GM21367 (cell line): Measurements from ENCODE around the gene GMDS.

Source experiments
- ATAC-seq: cut with Tn5 transposase; IDR thresholded peaks from one replicate; pipeline ENCODE4 v1.9.1; 2021; ENCODE audit not compliant: unreplicated experiment

GMDS gene

DNA sequence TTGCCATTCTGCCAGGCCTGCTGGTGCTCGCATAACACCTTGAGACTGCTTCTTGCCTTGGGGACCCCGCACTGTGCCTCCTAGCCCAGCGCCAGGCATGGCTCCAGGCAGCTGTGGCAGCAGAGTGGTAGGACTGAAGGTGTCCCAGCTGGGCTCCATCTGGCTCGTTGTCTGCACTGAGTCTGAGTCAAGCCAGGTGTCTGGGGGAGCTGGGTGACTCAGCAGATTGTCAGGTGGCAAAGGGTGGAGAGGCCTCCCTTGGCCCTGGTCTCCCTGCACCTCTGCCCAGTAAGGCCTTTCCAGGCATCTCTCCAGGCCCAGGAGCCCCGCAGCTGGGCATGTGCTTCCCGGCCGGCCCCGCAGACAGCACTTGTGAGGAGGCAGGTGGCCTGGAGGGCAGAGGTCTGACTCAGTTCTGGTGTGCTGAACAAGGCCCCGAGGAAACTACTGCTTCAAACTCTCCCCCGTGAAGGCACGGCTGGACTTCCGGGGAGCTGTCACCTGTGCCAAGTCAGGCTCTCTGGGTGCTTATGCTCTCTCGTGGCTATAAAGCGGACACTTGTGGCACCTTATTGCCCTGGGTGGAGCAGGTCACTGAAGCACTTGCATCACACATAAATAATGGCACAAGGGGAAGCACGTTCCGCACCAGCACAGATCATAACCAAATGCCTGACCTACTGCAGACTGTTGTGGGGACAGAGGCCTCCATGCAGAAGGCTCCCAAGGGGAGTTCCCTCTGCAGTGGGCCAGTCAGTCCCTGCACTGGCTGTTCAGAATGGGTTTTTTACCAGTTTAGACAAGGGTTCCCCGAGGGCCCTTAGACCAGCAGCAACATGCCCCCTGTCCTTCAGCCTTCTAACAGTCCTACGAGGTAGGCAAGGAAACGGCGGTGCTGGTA, 608.2 kb downstream of the GMDS start:
- no peak for ATAC-seq

DNA sequence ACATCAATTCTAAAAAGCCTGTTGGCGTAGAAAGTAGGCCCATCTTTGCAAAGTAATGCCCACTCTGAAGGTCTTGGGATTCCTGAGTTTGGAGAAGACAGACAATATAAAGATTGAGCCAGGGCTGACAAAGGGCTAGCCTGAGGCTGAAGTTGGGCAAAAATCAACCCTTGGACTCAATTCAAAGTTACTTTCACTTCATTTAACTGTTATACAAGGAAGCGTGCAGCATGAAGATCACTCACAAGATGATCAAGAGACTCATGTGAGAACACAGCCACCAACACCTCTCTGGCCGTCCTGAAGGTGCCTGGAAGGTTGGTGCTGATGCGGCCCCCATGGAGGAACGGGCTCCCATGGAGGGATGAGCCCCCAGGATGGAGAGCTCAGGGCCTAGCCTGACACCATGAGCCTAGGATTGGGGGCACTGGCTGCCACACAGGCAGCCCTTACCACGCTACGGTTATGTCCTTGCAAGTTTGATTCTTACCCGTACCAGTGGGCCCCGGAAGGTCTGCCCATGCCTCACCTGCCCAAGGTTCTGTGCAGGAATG, 609.1 kb downstream of the GMDS start:
- ATAC-seq, result no peak

DNA sequence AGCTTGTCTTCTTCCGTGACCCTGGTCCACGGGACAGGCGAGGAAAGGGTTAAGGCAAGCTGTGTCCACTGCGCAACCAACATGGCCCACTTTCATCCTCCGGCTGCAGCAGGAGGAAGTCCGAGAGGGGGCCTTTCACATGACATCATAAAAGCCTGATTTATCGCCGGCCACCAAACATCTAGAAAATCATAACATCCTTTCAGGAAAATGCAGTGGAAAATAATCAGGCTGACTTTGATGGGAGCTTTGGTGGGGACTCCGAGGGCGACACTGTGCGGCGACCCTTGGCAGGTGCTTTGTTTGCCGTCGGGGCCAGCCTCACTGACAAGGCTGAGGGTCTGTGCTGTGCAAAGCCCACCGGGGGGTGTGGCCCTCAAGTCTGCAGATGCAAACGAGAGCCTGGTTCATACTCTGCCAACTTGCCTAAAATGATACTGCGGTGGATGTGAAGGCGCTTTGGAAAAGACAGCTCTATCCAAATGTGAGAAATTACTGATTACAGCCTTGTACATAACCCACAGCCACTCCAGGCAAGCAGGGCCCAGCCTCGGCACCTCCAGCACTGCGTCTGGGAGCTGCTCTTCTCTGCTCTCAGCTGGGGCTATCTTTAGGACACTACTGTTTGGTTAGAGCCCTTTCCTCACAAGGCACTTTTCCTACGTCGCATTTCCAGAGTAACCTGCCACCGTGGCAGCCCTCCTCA, 609.9 kb downstream of the GMDS start:
- ATAC-seq, result no peak

DNA sequence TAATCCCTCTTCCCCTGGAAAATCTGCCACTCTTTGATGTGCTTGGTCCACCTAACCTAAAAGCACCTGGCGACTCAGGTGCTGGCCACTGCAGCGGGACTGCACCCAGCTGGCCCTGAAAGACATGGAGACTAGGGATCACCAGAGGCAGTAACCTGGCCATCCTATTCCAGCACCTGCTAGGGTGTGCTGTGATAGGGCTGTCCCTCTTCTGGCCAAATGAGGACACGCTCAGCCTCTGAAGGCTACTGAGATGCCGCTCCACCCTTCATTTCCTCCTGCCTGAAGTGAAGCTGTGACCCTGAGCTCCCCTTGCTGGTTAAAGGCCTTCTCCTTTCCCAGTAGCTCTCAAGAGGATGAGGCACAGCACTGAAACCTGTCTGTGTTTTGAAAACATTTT, 611.3 kb downstream of the GMDS start:
- no peak for ATAC-seq

DNA sequence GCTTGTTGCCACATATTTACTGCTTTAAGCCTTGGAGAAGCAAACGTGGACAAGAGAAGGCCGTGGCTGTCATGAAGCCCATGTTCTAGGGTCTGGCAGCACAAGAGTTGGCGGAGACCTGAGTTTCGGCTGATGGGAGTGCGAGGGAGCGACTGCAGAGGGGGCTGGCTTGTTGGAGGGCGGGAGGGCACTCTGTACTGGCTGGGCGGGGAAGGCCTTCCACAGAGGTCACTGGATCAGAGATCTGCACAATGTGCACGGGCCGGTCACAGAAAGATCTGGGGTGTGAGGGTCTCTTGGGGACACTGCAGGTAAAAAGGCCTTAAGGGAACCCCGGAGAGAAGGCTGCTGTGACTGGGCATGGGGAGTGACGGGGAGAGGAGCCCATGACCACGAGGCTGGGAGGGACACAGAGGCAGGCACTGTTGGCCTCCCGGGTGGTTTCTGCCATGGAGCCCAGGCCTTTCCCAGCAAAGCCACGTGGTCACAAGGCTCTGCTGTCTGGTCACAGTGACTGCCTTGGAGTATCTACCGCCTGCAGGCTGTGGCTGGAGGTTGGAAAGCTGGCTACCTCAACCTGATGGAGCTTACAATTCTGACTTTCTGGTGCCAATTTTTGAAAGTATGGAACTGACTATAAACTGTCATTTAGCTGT, 611.9 kb downstream of the GMDS start:
- no peak for ATAC-seq

DNA sequence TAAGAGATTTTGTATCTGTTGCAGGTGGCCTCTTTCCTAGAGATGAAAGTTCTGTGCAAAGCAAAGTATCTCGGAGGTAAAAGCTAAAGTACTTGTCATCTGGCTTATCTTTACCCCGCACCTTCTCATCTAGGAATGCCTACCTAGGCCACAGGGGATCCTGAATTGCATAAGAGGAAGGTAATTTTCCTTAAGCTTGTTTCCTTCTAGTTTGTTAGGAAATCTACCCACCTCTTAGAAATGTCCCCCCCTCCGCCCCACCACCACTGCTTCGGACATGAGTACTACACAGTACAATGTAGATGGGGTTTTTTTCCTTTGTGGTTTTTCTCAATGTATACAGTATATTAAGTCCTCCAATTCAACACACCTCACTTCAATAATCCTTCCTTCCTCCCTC, 614.2 kb downstream of the GMDS start:
- no peak for ATAC-seq

DNA sequence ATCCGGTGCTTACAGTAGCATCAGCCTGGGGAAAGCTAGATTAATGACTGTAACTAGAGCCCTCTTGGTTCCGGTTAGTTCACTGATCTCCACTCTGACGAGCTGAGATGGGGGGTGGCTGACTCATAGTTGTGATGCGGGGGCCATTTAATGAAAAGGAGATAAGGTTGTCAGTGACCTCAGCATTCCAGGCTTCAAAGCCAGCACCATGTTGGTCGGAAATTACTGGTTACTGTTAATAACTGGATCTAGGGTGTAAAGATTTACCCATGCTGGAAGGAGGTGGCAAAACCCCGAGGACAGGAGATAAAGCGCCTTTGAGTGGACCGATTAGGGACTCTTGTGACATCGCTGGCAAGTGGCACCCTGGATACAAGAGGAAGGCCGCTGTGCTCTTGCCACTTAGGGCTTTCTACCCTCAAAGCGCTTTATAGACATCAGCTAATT, 614.6 kb downstream of the GMDS start:
- ATAC-seq, result no peak

DNA sequence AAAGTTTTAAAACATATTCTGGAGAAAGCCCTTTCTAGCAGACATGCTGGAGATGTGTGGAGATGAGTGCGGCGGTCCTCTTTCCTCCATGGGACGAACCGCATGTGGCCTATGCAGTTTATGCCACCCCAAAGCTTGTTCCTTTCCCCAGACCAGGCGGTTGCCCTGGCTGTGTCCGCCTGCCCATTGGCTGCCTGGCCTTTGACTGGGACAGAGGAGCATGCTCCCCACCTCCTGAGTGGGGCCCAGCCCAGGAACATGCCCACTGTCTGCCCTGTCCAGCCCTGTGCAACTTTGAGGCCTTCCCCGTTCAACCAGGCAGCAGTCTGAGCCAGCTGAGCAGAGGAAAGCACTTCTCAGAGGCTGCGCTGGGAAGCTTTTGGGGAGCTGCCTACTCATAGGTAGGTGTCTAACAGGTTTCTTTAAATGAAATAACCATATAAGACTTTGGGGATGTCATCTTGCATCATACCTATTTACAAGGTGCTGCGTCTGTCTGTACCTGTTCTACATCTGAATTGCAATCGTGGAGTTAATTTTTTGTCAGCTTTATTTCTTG, 615.1 kb downstream of the GMDS start:
- no peak for ATAC-seq

DNA sequence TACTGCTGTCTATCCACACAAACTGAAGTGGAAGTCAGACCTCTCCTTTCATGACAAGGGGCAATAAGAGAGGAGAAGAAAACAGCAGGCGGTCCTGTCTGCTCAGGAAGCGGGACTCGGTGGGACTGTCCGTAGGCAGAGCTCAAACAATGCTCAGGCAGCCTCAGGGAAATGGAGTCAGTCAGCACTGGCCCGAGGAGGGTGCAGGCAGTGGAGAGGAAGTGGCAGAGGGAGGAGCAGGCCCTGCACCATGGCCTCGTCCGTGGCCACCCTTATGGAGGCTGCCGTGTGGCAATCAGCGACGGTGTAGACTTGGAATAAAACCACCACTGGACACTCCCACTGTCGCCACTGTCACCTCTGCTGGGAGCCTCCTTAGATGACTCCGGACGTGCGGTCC, 616.1 kb downstream of the GMDS start:
- no peak for ATAC-seq

DNA sequence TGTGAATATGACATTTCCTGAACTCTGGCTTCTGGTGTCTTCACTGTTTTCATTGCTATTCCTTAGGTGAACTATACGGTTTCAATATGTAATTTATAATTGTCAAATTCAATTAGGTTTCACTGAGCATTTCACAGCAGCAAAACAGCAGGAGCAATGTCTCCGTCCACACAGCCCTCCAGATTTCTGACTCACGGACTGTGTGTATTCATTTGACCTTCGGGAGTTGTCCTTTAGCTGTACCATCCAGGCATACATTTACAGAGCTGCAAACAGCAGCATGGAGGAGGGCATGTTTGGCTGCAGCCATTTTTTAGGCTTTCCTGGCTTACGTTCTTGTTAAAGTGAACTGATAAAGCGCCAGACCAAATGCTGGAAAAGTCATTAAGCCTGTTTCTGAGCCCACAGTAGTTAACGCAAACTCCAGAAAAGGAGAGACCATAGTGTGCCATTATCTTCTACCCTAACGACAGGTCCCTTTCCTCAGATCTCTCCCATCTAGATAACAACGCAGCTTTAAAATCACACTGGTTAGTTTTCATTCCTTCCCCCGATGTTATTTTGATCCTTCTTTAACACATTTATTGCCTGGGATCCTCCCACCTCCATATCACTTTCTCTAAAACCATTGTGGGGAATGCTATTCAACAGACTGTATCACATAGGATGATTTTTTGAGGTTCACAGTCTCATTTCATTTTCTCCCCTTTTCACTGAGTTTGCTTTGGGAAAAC, 617.4 kb downstream of the GMDS start:
- no peak for ATAC-seq

DNA sequence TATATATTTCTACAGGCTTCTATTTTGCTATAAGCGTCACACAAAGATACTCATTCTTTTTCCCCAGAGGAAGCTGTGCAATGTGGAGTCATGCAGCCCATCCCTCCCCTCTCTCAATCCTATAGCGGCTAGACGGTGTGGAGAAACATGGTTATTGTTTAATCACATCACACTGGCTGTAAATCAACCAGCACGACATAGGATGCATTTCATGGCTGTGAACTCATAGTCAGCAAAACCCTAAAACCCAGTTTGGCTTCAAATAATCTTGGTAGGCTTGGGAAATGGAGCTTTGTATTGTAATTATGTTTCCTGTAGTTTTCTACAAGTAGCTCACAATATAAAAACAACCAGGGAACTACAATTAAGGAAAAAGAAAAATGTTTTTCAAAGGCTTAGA, 618.9 kb downstream of the GMDS start:
- no peak for ATAC-seq

DNA sequence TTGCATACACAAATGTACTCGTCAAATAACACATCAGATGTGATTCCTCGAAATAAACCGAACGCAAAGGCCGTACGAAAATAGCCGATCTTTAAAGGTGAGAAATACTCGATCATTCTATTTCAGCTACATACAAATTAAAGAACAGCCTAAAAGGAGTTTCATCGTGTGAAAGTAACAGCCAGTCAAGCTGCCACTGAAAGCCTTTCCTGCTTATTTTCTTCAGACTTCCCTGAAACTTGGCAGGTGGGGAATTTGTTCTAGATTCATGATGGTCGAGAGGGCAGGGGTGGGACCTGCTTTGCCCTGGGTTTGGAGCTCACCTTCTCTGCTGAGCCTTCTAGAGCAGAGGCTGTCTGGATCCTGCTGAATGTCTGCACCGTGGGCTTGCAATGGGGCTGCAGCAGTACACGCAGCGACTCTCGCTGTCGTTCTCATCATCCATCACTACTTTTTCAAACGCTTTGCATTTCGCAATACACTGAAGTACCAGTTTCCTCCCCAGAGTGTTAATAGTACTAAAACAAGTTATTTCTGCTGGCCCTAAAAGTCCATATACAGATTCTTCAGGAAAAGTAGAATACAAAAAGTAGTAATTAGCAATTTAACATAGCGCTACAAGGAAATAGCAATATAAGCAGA, 619.5 kb downstream of the GMDS start:
- no peak for ATAC-seq

DNA sequence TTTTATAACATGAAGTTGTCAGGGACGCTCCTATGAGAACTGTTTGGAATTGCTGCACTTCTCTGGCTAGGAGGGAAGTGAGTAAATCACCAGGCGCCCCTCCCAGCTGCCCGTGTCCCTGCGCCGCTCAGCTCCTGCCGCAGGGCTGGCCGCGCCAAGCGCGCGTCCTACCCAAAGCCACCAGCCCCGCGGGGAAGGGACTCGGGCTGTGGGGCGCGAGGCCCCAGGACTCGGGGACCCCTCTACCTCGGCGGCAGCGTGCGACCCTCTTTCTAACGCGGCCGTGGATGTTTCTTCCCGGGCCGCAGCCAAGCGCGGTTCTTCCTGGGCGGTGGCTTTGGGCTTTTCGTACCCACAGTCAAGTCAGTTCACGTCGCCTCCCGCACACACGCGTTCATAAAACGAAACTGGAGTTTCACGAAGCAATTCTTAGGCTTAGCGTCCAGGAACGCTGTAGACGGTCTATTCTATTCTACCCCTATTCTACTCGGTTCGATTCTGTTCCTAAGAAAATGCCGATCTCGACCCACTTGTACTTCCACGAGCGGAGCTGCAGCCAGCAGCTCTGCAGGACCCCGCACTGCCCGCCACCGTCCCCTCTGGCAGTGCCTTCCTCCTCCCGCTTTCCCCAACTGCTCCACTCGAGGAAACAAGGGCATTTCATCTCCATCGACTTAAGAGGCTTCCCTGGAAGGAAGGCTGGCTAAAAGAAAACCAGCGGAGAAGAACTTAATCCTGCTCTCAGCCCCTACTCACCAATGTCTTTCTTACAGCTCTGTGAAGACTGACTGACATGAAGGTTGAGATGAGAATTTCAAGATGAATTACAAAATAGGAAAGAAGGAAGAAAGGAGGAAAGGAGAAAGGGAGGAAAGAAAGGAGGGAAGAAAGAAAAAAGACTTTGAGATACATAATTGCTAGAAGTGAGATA, 620.3 kb downstream of the GMDS start:
- ATAC-seq, result no peak

DNA sequence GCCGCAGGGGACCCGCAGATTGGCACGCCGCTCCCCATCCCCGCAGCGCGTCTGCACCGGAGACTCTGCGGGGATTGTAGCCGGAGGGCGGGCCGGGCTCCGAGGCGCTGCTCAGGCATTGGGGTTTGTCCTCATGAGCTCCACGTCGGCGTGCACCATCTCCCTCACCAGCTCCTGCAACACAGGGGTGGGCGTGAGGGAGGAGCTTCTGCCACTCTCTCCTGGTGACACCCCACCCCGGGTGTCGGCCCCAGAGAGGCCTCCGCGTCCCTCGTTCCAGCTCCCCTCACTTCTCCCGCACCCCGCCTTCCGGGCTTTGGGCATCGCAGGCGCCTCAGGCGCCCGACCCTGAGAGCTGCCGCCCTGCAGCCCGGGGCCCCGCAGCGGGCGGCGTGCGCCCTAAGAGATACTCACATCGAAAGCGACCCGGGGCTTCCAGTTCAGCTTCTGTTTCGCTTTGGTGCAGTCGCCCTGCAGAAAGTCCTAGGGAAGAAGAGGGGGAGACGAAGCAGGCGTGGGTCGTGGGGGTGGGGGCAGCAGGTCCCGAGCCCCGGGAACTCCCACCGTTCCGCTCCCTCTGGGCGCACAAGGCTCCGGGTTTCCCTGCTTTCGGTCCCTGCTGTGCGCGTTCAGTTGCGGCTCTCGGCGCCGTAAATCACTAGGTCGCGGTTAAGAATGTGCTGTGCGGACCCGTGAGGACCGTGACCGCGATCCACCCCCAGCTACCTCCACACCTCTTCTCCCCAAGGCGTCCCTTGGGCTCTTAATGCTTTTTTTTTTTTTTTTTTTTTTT, 621.2 kb downstream of the GMDS start:
- ATAC-seq, result no peak

DNA sequence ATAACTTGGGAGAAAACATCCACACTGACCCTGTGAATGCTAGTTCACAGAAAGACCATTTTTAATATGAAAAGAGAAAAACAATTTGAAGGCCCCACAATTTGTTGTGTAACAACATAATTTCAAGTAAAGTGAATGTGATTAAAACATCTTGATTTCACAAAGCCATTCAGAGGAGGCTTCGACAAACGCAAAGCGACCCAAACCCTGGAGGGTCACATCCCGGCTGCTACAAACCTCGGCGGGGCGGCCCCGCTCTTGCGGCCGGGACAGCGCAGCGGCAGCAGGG, 621.7 kb downstream of the GMDS start:
- no peak for ATAC-seq

DNA sequence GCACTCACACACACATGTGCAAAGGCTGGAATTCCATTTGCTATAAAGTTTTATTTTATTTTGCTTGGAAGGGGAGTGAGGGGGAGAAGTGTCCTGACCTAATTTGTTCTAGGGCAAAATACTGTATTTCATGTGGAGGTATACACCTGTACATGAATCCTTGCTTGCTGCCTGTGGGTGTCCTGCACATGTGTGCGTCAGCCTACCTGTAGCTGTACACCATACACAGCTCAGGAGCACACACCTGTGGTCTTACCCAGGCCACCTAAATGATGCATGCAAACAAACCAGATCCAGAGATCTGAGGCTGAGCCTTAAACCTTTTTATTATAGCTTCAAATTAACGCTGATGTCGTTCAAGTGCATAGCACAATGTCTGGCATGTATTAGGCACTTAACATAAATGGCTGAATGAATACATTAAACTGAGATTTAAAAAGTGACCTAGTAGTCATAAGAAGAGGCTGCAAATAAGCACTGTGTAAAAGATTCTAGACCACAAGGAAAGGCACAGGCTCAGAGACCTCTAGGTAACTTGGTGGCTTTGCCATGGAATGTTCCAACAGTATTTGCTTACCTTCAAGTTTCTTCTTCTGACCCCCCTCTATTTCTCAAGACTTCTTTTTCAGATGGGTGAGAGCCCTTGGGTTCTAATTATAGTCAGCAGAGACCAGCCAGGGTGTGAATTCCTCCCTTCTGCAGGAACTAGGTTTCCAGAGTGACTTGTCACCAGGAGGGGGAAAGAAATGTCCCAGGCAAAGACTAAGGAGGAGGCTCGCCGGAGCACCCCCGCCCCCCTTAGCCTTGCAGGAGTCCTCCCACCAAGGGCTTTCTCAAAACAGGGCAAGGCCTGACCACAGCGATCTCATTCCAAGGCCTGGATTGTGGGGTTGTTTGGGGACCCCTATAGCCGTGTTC, 622.3 kb downstream of the GMDS start:
- ATAC-seq, result no peak

DNA sequence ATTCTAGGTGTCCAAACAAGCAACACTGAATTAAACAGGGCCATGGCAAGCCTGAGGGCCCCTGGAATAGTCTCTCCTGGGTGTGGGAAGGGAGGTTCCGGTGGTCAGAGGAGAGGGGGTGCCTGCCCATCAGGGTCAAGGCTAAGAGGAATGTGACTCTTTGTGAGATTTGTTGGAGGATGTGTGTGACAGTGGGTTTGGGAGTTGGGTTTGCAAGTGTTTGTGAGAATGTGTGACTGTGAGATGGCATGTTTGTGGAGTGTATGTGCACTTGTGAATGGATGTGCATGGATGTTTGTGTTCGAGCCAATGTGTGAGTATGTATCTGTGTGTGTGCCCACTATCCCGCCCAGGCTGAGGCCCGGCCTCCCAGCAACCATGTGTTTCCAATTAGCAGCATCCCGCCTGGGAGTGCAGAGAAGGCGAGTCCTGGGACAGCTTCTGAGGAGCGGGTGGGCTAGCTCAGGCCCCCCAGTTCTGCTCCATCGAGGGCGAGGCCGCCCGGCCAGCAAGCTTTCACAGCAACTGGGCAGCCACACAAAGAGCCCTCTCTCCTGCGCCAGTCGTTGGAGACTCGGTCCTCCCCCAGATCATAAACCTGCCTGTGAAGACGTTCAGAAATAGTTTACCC, 623.1 kb downstream of the GMDS start:
- ATAC-seq, result no peak
